Stimulated activated naive CD8-positive, alpha-beta T cell treated with anti-CD3 and anti-CD28 coated beads, Interleukin-15, amount 100 ng/mL, for 72 hours (primary cell): Measurements from ENCODE around the gene CYTH4.
"Not testable (repeated sequence)": the region's sequence is repeated elsewhere in the genome, so short reads cannot be mapped to it uniquely, and the experiment has no call there.

Source experiments
- ATAC-seq: fragments of 150-1000 bp; cut with Tn5 transposase; 2 replicates; pipeline ENCODE4 v1.10.0; 2021; ENCODE audit warnings: mild to moderate bottlenecking, moderate library complexity
- DNase-seq, 2 donors: peaks; one replicate each; pipeline ENCODE4 v3.0.0; 2021 to 2022
- H3K27ac Mint-ChIP-seq, 2 donors: one replicate each; pipeline ENCODE4 v1.8.0; 2022; ENCODE audit warnings: mild to moderate bottlenecking in 2 of 2, mixed read lengths in 2 of 2, moderate library complexity in 2 of 2
- H3K27me3 Mint-ChIP-seq: one replicate; pipeline ENCODE4 v1.8.0; 2022; ENCODE audit warnings: mixed read lengths
- H3K4me1 Mint-ChIP-seq: one replicate; pipeline ENCODE4 v1.8.0; 2022; ENCODE audit warnings: mild to moderate bottlenecking, mixed read lengths
- H3K4me3 Mint-ChIP-seq, 2 donors: one replicate each; pipeline ENCODE4 v1.8.0; 2022; ENCODE audit warnings: mild to moderate bottlenecking in 2 of 2, mixed read lengths in 2 of 2, moderate library complexity in 1 of 2
- H3K9me3 Mint-ChIP-seq, 2 donors: one replicate each; pipeline ENCODE4 v1.8.0; 2022; ENCODE audit warnings: mixed read lengths in 2 of 2

CYTH4 gene

DNA sequence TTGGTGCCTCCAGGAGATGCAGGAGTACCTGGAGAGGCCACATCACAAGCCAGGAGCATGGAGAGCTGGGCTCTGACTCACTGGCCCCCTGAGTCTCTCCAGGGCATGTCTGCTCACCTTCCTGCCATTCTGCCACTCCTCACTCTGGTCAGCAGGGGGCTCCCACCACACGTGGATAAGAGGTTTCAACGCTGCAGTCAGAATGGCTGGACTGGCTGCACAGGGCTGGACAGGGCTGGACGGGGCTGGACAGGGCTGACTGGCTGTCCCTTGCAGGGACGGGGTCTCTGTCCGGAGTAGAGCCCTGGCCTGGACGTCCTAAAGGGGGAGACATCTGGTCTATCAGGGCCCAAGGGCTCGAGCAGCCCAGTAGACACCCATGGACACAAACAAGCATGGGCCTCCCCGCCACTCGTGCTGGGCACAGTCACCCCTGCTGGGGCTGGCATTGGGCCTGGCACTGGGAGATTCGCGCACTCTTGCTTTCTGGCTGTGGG, 34.6 kb downstream of the CYTH4 start:
- peak overlapping the region in 1 of 2 donors; percentile 46 for H3K27ac Mint-ChIP-seq
- H3K9me3 Mint-ChIP-seq = no peaks in the 10 kb centered on the region
- ATAC-seq (peak; percentile 75), DNase-seq (peak; percentile 71 to 77)
- H3K4me3 Mint-ChIP-seq = no peak overlapping the region
- H3K27me3 Mint-ChIP-seq = no peaks in the 10 kb centered on the region
- H3K4me1 Mint-ChIP-seq = peaks cover 62% of the 10 kb centered on the region

DNA sequence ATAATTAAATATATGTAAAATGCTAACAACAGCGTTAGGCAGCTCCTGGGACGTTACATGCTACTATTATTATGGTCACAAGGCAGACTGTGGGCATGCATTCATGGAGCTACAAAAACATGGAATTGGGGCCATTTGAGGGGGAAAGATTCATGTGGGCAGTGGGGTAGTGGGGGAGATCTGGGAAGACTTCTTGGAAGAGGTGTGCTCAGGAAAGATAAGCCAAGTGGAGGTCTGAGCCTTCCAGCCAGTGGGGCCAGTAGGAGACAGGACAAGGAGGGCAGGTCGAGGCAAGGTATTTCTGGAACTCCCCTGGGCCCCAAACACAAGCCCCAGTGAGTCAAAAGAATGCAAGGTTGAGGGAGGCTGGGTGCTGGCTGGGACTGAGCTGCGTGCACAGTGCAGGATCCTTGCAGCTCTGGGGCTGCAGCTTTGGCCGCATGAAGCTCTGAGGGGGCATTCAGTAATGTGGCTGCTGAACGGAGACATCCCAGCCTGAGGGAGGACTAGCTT, 35.4 kb downstream of the CYTH4 start:
- ATAC-seq (no peak), DNase-seq (no peak)
- Mint-ChIP-seq H3K27me3 (no peaks in the 10 kb centered on the region), H3K4me3 (no peak overlapping the region), H3K4me1 (peaks cover 53% of the 10 kb centered on the region), H3K27ac (peak overlapping the region in 1 of 2 donors; percentile 77), H3K9me3 (no peaks in the 10 kb centered on the region)

DNA sequence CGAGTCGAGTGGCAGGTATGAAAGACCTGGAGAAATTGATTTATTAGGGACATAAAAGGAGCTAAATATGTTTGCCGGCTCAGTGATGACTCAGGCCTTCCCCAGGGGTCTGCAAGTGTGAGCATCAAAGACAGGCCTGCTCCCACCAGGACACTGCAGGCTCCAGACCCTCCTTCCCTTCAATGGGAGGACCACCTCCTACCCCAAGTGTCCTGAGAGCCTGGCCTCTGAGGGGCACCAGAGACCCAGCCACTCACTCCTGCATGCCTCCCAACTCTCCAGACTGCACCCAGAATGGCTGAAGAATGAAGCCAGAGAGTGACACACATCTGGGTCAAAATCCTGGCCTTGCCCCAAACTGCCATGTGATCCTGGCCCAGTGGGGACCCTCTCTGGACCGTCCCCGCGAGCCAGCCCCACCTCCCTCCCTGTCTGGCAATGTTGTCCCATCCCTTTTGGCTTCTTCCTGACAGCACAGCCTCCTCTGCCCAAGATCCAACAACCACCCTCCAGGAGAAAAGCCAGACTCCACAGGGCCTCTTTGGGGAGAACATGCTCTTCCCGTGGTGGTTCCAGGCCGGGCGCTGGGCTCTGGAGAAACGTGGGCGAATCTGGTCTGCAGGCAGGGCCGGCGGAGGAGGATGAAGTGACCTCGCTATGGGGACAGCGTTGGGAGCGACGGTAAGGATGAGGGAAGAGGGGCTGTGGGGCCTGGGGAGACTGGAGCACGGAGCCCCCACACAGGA, 36.2 kb downstream of the CYTH4 start:
- Mint-ChIP-seq H3K9me3 (no peaks in the 10 kb centered on the region), H3K27me3 (peaks cover 3% of the 10 kb centered on the region), H3K4me1 (peaks cover 46% of the 10 kb centered on the region), H3K4me3 (no peak overlapping the region), H3K27ac (peak overlapping the region in 1 of 2 donors; percentile 94)
- DNase-seq (no peak), ATAC-seq (no peak)

DNA sequence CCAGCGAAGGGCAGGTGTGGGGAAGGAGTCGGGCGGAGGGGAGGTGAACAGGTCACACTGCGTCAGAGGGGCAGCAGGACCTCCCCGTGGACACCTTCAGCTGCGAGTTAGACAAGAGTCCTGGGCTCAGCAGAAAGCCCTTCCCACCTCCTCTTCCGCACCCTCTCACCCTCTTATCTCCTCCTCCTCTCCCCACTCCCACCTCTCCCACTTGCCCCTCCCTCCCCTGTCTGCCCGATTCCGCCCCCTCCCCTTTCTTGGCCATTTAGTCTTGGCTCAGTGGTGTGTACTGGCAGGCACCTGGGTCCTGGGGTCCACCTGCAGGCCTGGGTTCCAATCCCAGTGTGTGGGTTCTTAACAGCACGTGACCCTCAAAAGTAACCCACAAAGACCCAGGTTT, 37.2 kb downstream of the CYTH4 start:
- Mint-ChIP-seq H3K27me3 (peaks cover 13% of the 10 kb centered on the region), H3K9me3 (no peaks in the 10 kb centered on the region), H3K27ac (no peak overlapping the region), H3K4me1 (peaks cover 41% of the 10 kb centered on the region), H3K4me3 (no peak overlapping the region)
- ATAC-seq = no peak
- no peak for DNase-seq

DNA sequence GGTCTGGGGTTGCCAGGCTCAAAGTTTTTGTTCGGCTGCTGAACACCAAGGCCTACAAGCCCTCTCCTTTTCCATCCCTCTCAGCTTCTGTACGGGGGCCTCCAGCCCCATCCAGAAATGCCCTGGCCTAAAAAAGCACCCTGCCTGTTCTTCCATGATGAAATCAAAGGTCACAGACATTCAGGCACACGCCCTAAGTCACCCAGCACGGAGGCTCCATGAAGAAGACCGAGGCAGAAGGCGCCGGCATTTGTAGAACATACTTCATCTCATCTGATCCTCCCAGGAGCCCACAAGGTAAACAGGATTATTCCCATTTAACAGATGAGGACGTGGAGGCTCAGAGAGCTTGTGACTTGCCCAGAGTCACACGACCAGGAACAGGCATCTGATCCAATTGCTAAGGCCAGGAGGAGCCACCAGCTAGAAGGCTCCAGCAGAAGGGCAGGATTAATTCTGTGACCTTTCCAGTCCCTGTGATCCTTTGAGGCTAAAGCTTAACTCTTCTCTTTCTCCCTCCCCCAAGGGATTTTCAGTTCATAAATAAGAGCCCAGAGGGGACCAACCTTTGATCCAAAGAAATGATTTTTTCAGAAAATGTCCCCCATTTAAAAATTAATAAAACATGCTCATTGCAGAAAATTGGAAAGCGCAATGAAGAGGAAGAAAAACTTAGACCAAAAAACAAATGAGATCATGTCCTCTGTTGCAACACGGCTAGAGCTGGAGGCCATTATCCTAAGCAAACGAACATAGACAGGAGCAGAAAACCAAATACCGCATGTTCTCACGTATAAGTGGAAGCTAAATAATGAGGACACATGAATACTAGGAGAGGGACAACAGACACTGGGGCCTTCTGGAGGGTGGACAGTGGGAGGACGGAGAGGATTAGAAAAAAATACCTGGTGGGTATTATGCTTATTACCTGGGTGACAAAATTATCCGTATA, 38.7 kb downstream of the CYTH4 start:
- no peaks in the 10 kb centered on the region for H3K9me3 Mint-ChIP-seq
- peak overlapping the region in 1 of 2 donors; percentile 31 for H3K27ac Mint-ChIP-seq
- H3K4me1 Mint-ChIP-seq = peaks cover 26% of the 10 kb centered on the region

DNA sequence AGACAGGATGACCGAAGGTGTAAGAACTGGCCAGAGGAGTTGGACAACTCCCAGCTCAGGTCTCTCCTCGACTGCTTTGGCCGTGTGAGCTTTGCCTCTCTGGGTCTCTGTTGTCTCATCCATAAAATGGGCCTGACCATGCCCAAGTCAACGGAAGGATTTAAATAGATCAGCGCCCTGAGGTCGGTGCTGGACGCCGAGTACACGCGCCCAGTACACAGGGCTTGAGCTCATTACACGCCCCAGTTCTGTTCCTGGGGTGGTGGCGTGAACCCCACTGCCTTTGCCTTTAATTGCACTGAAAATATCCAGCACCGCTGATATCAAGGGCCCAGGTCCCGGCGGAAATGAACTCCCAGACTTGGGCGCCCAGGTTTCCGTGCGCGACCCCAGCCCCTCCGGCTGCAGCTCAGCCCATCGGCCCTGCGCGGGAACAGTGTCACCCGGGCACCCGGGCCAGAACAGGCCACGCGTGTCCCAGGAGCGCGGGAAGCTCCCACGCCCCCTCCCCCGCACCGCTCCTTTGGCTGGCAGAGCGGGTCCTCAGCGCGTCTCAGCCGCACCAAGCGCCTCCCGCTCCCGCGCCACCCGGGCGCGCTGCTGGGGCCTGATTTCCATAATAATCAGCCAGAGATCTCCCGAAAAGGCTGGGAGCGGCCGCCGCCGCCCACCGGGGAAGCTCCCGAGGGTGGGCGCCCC, 42.2 kb downstream of the CYTH4 start:
- H3K4me1 Mint-ChIP-seq = peaks cover 5% of the 10 kb centered on the region
- H3K4me3 Mint-ChIP-seq = peak overlapping the region in 1 of 2 donors; percentile 26
- no peak for ATAC-seq
- no peak overlapping the region for H3K27ac Mint-ChIP-seq
- DNase-seq = no peak
- H3K27me3 Mint-ChIP-seq = peaks cover 51% of the 10 kb centered on the region
- no peaks in the 10 kb centered on the region for H3K9me3 Mint-ChIP-seq

More for the DNA sequence above, 38.7 kb downstream of the CYTH4 start:
- DNase-seq = no peak
- Mint-ChIP-seq H3K27me3 (peaks cover 16% of the 10 kb centered on the region), H3K4me3 (no peak overlapping the region)
- ATAC-seq = no peak

DNA sequence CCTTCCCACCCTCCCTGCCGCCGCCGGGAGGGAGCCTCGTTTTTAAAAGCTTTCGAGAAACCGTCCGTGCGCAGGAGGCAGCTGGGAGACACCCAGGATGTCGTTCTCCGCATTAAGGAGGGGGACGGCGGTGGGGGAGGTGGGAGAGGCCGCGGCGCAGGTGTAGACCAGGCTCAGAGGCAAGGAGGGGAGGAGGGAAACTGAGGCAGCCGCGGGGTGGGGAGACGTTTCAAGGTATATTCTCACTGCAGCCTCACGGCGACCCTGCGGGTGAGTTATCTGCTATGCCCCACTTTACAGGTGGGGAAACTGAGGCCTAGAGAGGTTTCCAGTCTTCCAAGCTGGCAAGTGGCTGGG, 42.7 kb downstream of the CYTH4 start:
- no peak for ATAC-seq

DNA sequence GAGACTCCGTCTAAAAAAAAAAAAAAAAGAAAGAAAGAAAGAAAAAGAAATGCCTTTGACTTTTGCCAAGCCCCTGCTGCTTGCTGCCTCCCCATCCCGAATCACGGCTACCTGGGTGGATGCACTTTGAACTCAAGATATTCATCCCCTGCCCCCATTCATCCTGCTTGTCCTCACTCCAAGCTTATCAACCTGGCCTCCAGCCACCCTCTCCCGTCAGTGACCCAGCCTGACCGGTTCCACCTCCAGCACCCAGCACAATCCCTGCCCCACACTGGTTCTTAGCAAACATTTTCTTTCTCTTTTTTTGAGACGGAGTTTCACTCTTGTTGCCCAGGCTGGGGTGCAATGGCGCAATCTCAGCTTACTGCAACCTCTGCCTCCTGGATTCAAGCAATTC, 44.4 kb downstream of the CYTH4 start:
- DNase-seq (no peak), ATAC-seq (no peak)
- Mint-ChIP-seq H3K27ac (no peak overlapping the region), H3K4me1 (peaks cover 11% of the 10 kb centered on the region), H3K27me3 (peaks cover 71% of the 10 kb centered on the region), H3K4me3 (no peak overlapping the region), H3K9me3 (no peaks in the 10 kb centered on the region)

More for the DNA sequence above, 42.7 kb downstream of the CYTH4 start:
- DNase-seq = no peak
- H3K4me1 Mint-ChIP-seq = peaks cover 5% of the 10 kb centered on the region
- H3K9me3 Mint-ChIP-seq = no peaks in the 10 kb centered on the region
- H3K4me3 Mint-ChIP-seq = no peak overlapping the region
- no peak overlapping the region for H3K27ac Mint-ChIP-seq
- peaks cover 56% of the 10 kb centered on the region for H3K27me3 Mint-ChIP-seq

DNA sequence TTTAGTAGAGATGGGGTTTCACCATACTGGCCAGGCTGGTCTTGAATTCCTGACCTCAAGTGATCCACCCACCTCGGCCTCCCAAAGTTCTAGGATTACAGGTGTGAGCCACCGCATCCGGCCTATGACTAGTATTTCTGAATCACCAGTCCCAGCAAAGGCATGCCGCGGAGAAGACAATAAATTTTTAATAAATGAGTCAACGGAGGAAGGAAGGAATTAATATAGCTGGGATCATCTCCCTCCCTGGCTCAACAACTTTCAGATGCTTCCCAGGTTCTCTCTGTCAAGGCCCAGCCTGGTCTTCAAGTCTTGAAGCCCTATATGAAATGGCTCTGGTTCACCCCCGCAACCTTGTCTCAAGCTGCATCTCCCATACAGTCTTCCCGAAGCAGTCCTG, 45.7 kb downstream of the CYTH4 start:
- H3K27ac Mint-ChIP-seq = no peak overlapping the region
- no peak overlapping the region for H3K4me3 Mint-ChIP-seq
- peaks cover 11% of the 10 kb centered on the region for H3K4me1 Mint-ChIP-seq
- H3K9me3 Mint-ChIP-seq = no peaks in the 10 kb centered on the region
- no peak for ATAC-seq
- peaks cover 84% of the 10 kb centered on the region for H3K27me3 Mint-ChIP-seq
- no peak for DNase-seq

DNA sequence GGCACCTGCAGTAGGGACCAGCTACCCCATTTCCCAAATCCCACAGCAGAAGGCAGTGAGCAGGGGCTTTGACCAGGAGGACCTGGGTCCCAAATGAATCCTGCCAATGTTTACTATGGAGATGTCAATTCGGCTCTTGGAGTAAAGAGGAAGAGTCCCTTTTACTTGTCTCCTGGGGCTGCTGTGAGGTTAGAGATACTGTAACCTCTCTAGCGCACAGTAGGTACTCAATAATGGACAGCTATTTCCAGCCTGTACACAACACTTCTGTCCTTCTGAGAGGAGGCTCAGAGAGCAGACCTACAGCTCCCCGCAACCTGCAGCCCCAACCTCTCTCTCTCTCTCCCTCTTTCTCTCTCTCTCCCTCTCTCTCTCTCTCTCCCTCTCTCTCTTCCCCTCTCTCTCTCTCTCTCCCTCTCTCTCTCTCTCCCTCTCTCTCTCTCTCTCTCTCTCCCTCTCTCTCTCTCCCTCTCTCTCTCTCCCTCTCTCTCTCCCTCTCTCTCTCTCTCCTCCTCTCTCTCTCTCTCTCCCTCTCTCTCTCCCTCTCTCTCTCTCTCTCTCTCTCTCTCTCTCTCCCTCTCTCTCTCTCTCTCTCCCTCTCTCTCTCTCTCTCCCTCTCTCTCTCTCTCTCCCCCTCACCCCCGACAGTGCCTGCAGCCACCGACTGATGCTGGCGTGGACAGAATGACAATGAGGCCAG, 46.4 kb downstream of the CYTH4 start:
- H3K27ac Mint-ChIP-seq, H3K4me3 Mint-ChIP-seq, DNase-seq, ATAC-seq, H3K9me3 Mint-ChIP-seq, H3K4me1 Mint-ChIP-seq: not testable (repeated sequence)
- H3K27me3 Mint-ChIP-seq = peaks cover 86% of the 10 kb centered on the region

DNA sequence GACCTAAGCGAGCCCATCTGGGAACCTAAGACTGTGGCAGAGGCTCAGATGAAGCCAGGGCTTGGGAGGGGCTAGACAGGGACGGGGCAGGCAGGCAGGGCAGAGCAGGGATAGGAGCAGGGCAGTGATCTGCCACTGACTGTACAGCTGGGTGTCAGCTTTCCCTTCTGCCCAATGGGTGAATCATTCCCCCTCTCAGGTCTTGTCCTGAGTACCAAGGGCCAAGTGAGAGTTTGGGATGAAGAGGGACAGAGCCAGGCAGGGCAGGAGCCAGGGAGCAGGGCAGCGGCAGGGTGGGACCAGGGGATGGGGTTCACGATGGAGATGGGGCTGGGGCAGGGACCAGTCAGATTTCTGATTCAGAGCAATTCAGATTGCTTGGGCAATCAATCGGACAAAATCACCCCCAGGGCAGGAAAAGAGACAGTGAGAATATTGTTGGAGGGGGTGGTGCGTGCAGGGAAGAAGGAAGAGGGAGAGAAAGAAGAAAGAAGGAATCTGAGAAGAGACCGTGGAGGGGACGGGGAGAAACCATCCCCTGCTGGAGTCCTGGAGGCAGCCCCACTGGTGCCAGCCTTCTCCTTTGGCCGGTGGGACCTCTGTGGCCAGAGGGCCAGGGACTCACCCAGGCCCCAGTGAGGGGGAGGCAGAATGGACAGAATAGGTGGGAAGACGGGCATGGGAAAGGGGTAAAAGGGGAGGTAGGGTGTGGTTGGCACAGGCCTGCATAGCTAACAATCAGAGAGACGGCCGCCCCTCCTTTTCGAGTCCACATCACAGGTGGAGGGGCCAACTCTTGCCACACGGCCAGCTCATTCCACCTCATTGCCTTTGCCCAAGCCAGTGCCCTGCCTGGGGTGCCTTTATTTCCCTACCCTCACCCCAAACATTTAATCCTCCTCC, 47.2 kb downstream of the CYTH4 start:
- DNase-seq = no peak
- H3K4me3 Mint-ChIP-seq = no peak overlapping the region
- peaks cover 12% of the 10 kb centered on the region for H3K4me1 Mint-ChIP-seq
- H3K9me3 Mint-ChIP-seq = no peaks in the 10 kb centered on the region
- peaks cover 86% of the 10 kb centered on the region for H3K27me3 Mint-ChIP-seq
- no peak for ATAC-seq
- no peak overlapping the region for H3K27ac Mint-ChIP-seq

DNA sequence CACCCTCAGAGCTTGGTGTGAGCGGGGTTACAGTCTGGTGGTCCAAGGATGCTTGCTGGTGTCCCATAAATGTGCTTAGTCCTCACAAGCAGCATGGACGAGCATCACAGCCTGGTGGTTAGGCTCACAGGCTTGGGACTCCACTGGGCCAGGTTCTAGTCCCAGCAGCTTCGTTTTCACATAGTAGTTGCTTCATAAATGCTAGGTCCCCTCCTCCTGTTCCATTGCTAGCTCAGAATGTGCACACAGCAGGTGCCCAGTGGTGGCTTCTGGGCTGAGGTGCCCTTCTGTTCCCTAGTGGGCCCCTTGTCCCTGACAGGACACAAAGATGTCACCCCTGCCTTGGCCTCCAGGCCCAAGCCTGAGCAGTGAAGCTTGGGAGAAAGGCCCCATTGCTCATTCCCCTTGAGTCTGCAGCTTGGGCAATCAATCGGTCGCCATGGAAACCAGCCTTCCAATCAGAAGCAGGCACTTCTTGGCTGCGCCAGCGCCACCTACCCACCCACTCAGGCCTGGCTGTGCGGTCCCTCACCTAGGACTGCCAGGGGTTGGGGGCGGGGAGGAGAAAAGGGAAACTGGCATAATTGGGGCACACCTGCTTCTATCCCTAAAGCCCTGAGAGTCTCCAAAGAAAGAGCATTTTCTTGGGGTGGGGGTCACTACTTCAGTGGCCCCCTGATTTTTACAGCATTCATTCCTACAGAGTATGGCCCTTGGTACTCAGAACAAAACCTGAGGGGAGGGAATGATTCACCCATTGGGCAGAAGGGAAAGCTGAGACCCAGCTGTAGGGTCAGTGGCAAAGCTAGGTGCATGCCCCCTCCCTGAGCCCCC, 48.1 kb downstream of the CYTH4 start:
- ATAC-seq = peak; percentile 66
- H3K27ac Mint-ChIP-seq = no peak overlapping the region
- H3K4me3 Mint-ChIP-seq = no peak overlapping the region
- peaks cover 18% of the 10 kb centered on the region for H3K4me1 Mint-ChIP-seq
- H3K27me3 Mint-ChIP-seq = peaks cover 93% of the 10 kb centered on the region
- H3K9me3 Mint-ChIP-seq = no peaks in the 10 kb centered on the region
- DNase-seq = peak in 1 of 2 donors; percentile 46

DNA sequence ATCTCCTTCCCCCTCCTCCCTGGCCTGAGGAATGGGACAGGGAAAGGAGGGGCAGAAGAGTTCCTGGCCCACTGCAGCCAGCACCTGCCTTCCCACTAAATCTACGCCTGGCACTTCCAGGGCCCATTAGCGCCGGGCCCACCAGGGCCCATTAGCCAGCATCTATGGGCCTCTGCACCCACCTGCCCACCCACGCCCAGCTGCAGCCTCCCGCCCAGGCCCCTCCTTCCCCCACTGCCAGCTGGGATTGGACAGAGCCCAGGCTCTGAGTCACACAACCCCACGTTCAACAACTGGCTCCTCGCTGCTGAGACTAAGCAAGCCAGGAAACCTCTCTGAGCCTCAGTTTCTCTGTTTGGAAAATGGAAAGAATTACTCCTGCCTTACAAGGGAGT, 48.7 kb downstream of the CYTH4 start:
- Mint-ChIP-seq H3K27ac (no peak overlapping the region), H3K27me3 (peaks cover 97% of the 10 kb centered on the region), H3K4me3 (no peak overlapping the region), H3K4me1 (peaks cover 19% of the 10 kb centered on the region), H3K9me3 (no peaks in the 10 kb centered on the region)
- ATAC-seq (no peak), DNase-seq (no peak)
